IMR-90 (cell line): ENCODE results near the gene TXK.

Experiments
- BHLHE40 ChIP-seq: fragments of 150-350 bp; IDR thresholded peaks from 2 replicates; pipeline ENCODE4 v1.6.1; 2016; ENCODE audit warnings: mild to moderate bottlenecking, low read depth, low read length
- CEBPB ChIP-seq: IDR thresholded peaks from 2 replicates; pipeline ENCODE4 v1.6.1; 2012; ENCODE audit warnings: low read depth, low read length, improper control_type of control experiment
- CHD1 ChIP-seq: IDR thresholded peaks from 2 replicates; pipeline ENCODE4 v1.6.1; 2012; ENCODE audit warnings: low read depth, low read length, improper control_type of control experiment
- CTCF ChIP-seq: conservative IDR thresholded peaks from 2 replicates; pipeline ENCODE4 v1.5.1; 2012; ENCODE audit warnings: mild to moderate bottlenecking, low read depth, low read length, improper control_type of control experiment
- ELK1 ChIP-seq: fragments of 150-350 bp; IDR thresholded peaks from 2 replicates; pipeline ENCODE4 v1.6.1; 2016; ENCODE audit warnings: low read depth, mild to moderate bottlenecking, low read length, moderate library complexity, borderline replicate concordance
- MAFK ChIP-seq: IDR thresholded peaks from 2 replicates; pipeline ENCODE4 v1.6.1; 2012; ENCODE audit warnings: low read depth, low read length, improper control_type of control experiment
- MAZ ChIP-seq: IDR thresholded peaks from 2 replicates; pipeline ENCODE4 v1.6.1; 2012; ENCODE audit warnings: low read depth, mild to moderate bottlenecking, low read length, improper control_type of control experiment, moderate library complexity, borderline replicate concordance
- MXI1 ChIP-seq: IDR thresholded peaks from 2 replicates; pipeline ENCODE4 v1.6.1; 2012; ENCODE audit warnings: low read depth, mild to moderate bottlenecking, low read length, moderate library complexity, borderline replicate concordance
- POLR2A ChIP-seq: IDR thresholded peaks from 2 replicates; pipeline ENCODE4 v1.6.1; 2012; ENCODE audit warnings: mild to moderate bottlenecking, low read depth, low read length
- RAD21 ChIP-seq: IDR thresholded peaks from 2 replicates; pipeline ENCODE4 v1.6.1; 2012; ENCODE audit warnings: low read length, improper control_type of control experiment
- SMC3 ChIP-seq: fragments of 150-350 bp; IDR thresholded peaks from 2 replicates; pipeline ENCODE4 v1.6.1; 2016; ENCODE audit warnings: low read depth, mild to moderate bottlenecking, antibody characterized with exemption, low read length, moderate library complexity
- USF2 ChIP-seq: fragments of 150-350 bp; IDR thresholded peaks from 2 replicates; pipeline ENCODE4 v1.6.1; 2017; ENCODE audit warnings: mild to moderate bottlenecking, antibody characterized with exemption, low read length, low read depth

- TF ChIP-seq CTCF: no peak
- no peak for TF ChIP-seq RAD21
- no peak for TF ChIP-seq POLR2A
- TF ChIP-seq MAFK: no peak
- TF ChIP-seq MAZ: no peak
- no peak for TF ChIP-seq SMC3
- TF ChIP-seq USF2: no peak
- no peak for TF ChIP-seq CHD1
- TF ChIP-seq BHLHE40: no peak
- TF ChIP-seq MXI1: no peak
- no peak for TF ChIP-seq CEBPB
- no peak for TF ChIP-seq ELK1
Observed at GRCh38 chr4:48024522-48024921, 109.5 kb downstream of the TXK start.
